GM10248 (cell line): ENCODE results near the gene MICAL3.

Experiments used
- CTCF ChIA-PET: fragments of 300-600 bp; sonication (Branson Sonifier 250); formaldehyde crosslinking; extraction: SDS; loops from one replicate; lab custom pipeline; 2021; ENCODE audit warnings: antibody characterized with exemption; lab: Yijun Ruan, JAX
- POLR2A ChIA-PET: fragments of 350-650 bp; sonication (Branson Sonifier 250); formaldehyde crosslinking; extraction: SDS; loops from one replicate; lab custom pipeline; 2020; ENCODE audit warnings: antibody characterized with exemption; lab: Yijun Ruan, JAX
- DNase-seq: peaks from one replicate; pipeline ENCODE4 v3.0.0; 2012; ENCODE audit errors: extremely low spot score
- TF ChIP-seq, protein P1 (sequence below): IDR thresholded peaks from 2 replicates; pipeline ENCODE4 v1.5.1; 2012; ENCODE audit warnings: mild to moderate bottlenecking, low read depth; ENCODE audit errors: extremely low read depth, missing control alignments, control extremely low read depth

Gene MICAL3

DNA sequence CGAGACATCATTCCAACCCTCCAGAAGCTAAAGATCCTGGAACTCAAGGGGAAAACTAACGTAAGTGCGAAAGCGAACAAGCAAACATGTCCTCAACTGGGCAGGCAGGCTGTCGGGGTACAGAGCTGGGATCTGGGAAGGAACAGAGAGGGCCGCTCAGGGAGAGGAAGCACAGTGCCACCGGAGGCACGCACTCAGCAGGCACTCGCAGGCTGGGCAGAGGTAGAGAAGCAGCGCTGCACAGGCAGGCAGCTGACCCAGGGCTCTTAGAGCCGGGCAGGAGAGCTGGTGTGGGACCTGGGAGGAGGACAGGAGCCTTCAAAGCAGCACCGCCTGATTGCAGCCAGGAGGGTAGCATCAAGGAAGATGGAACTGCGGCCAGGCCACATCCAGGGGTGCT, 62.2 kb downstream of the MICAL3 start:
- TF ChIP-seq, protein P1, sequence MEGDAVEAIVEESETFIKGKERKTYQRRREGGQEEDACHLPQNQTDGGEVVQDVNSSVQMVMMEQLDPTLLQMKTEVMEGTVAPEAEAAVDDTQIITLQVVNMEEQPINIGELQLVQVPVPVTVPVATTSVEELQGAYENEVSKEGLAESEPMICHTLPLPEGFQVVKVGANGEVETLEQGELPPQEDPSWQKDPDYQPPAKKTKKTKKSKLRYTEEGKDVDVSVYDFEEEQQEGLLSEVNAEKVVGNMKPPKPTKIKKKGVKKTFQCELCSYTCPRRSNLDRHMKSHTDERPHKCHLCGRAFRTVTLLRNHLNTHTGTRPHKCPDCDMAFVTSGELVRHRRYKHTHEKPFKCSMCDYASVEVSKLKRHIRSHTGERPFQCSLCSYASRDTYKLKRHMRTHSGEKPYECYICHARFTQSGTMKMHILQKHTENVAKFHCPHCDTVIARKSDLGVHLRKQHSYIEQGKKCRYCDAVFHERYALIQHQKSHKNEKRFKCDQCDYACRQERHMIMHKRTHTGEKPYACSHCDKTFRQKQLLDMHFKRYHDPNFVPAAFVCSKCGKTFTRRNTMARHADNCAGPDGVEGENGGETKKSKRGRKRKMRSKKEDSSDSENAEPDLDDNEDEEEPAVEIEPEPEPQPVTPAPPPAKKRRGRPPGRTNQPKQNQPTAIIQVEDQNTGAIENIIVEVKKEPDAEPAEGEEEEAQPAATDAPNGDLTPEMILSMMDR: no peak
- CTCF ChIA-PET: no interaction called here
- POLR2A ChIA-PET: no interaction called here
- no peak for DNase-seq

DNA sequence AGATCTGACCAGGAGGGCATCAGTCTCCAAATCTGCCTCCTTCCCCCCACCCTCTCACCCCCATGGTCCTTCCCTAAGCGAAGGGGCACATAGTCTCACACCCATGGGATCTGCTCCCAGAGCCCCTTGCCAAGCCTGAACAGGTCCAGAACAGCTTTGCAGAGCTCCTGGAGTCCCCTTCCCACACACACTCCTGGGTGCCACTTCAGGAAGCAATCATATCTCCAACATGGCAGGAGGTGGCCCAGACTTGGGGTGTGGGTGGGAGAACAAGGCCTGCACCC, 63.0 kb downstream of the MICAL3 start:
- no peak for DNase-seq
- ChIA-PET POLR2A (no interaction called here), CTCF (interaction anchor here (1.2 kb wide), 1 partner anchor 15 kb away, joined by 3 read pairs; no protein-coding TSS in a partner anchor)
- TF ChIP-seq, protein P1: no peak

DNA sequence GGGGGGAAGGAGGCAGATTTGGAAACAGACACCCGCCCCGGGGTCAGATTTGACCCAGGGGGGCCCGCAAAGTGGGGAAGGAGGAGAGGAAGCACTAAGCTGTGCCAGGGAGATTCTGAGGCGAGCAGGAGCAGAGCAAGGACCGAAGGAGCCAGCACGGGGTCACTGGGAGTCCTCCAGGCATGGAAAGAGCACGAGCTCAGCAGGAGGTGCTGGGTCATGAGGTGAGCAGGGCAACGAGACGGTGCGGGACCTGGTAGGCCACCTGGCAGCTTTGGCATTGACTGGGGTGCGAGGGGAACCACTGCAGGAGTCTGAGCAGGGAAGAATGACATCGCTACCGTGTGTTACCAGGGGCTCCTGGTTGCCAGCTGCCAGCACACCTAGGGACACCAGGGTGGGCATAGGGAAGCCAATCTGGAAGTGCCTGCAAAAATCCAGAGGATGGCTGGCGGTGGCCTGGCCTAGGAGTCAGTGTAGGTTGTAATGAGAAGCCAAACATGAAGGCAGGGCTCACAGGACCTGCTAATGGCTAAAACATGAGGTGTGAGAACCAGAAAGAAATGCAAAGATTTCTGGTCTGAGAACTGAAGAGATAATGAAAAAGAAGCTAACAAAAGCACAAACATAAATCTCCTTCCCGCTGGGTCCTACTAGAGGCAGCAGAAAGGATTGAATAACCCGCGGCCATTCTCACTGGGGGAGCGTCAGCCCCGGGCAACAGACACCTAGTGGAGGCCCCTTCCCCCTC, 63.5 kb downstream of the MICAL3 start:
- no peak for DNase-seq
- ChIA-PET POLR2A (no interaction called here), CTCF (interaction anchor here (1.1 to 4.2 kb wide), 3 partner anchors 15 to 131 kb away, joined by 3 to 16 read pairs (median 4); partner anchors contain the start of gene PEX26)
- TF ChIP-seq, protein P1: no peak

DNA sequence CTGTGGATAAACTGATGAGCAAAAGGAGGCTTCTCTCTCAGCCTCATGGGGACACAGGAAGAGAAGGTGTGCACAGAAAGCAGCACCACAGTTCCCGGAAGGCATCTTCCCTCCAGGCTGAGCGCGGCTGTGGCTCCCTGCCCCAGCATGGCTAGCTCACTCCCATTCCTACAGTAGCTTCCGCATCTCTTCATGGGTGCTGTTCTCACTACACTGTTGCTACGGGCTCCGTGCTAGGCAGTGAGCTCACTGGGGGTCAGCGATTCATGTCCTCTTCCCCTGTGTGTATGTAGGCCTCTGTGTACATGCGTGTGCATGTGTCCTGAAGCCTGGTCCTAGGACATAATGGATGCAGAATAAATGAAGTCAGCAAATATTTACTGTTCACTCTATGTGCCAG, 64.3 kb downstream of the MICAL3 start:
- CTCF ChIA-PET: interaction anchor here (0.8 to 4.2 kb wide), 4 partner anchors 10 to 130 kb away, joined by 3 to 16 read pairs (median 4); partner anchors contain the start of gene PEX26
- no peak for DNase-seq
- TF ChIP-seq, protein P1: no peak
- POLR2A ChIA-PET: no interaction called here

DNA sequence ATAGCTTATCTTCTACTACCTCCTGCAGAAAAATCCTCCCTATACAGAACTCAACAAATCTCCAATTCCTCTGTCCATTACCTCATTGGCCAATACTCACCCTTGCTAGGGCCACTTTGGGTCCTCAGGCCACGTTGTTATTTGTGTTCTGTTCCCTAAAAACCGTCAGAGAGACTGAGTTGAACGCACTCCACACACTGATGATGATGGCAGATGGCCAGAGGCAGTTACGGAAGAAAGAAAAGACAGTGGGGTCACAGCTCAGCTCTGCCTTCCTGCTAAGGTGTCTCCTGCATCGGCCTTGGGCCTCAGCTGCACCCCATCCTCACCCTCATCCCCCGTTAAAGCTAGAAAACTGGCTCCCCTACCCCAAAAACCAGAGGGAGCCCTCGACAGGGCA, 66.2 kb downstream of the MICAL3 start:
- CTCF ChIA-PET: interaction anchor here (0.8 to 4.2 kb wide), 6 partner anchors 9 to 139 kb away, joined by 3 to 16 read pairs (median 4); partner anchors contain the start of gene PEX26
- TF ChIP-seq, protein P1: no peak
- DNase-seq: no peak
- POLR2A ChIA-PET: no interaction called here

DNA sequence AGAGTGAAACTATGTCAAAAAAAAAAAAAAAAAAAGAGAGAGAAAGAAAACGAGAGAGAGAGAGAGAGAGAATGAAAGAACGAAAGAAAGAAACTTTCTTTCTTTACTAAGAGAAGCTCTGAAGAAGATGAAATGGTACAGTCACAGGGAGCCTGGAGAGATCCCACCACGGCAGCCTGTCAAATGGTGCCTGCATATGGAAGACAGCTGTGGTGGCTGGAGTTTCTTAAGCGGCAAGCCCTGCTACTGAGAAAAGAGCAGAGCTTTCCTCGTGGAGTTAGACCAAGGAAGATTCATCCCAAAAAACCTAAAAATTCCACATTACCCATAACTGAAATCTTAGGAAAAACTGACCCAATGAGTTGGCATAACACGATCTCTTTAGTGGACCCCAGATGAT, 66.7 kb downstream of the MICAL3 start:
- TF ChIP-seq, protein P1: no peak
- DNase-seq: no peak
- ChIA-PET CTCF (interaction anchor here (0.8 to 4.2 kb wide), 9 partner anchors 9 to 785 kb away, joined by 3 to 16 read pairs (median 3); partner anchors contain the start of gene PEX26), POLR2A (interaction anchor here (0.6 kb wide), 1 partner anchor 109 kb away, joined by 4 read pairs; no protein-coding TSS in a partner anchor)
